H1 (cell line): ENCODE measurements around the gene CNTN5. TPM values are rescaled to one million over a fixed set of nuclear protein-coding genes. Genes with fewer than 3 reads are reported as not detected.

Experiments
- EP300 ChIP-seq, 2 experiments: IDR thresholded peaks; 1 replicate in 1 of 2; 2 replicates in 1 of 2; pipeline ENCODE4 v1.6.1; 2011 to 2012; ENCODE audit warnings: low read depth in 2 of 2, low read length in 2 of 2, mild to moderate bottlenecking in 2 of 2, borderline replicate concordance in 1 of 2, inconsistent platforms in 1 of 2, moderate library complexity in 1 of 2
- EZH2 ChIP-seq: fragments of 200-600 bp; sonication (generic); IDR thresholded peaks from 2 replicates; pipeline ENCODE4 v1.7.1; 2012; ENCODE audit warnings: low read depth, mild to moderate bottlenecking, moderate library complexity, low read length, inconsistent platforms; ENCODE audit not compliant: severe bottlenecking
- FOSL1 ChIP-seq: IDR thresholded peaks from 2 replicates; pipeline ENCODE4 v1.6.1; 2011; ENCODE audit warnings: mild to moderate bottlenecking, low read depth, low read length, moderate library complexity; ENCODE audit not compliant: insufficient read depth
- HDAC2 ChIP-seq, 2 experiments: fragments of 300-600 bp in 1 of 2; sonication (generic) in 1 of 2; IDR thresholded peaks; 2 replicates each; pipeline ENCODE4 v1.6.1; 2011 to 2012; ENCODE audit warnings: low read depth in 2 of 2, low read length in 2 of 2, mild to moderate bottlenecking in 2 of 2, moderate library complexity in 2 of 2, borderline replicate concordance in 1 of 2, inconsistent platforms in 1 of 2
- KDM1A ChIP-seq: fragments of 200-600, 300-600 bp; sonication (generic); IDR thresholded peaks from 2 replicates; pipeline ENCODE4 v1.7.1; 2016; ENCODE audit warnings: mild to moderate bottlenecking, low read length, borderline replicate concordance
- KDM5A ChIP-seq: fragments of 200-600 bp; IDR thresholded peaks from 2 replicates; pipeline ENCODE4 v1.7.1; 2012; ENCODE audit warnings: mild to moderate bottlenecking, low read length, inconsistent platforms, mixed read lengths
- POLR2AphosphoS5 ChIP-seq: IDR thresholded peaks from 2 replicates; pipeline ENCODE4 v1.6.1; 2011; ENCODE audit warnings: low read depth, low read length
- RAD21 ChIP-seq, 2 experiments: IDR thresholded peaks in 1 of 2; conservative IDR thresholded peaks in 1 of 2; 2 replicates each; pipeline ENCODE4 v1.6.1; 2011; ENCODE audit warnings: low read depth in 2 of 2, low read length in 2 of 2, improper control_type of control experiment in 1 of 2, inconsistent platforms in 1 of 2, mild to moderate bottlenecking in 1 of 2, moderate library complexity in 1 of 2
- SIRT6 ChIP-seq: IDR thresholded peaks from one replicate; pipeline ENCODE4 v1.7.1; 2012; ENCODE audit warnings: low read length, inconsistent platforms
- TAF7 ChIP-seq: optimal IDR thresholded peaks from 2 replicates; pipeline ENCODE3; 2011; ENCODE audit warnings: low read depth, mild to moderate bottlenecking, inconsistent platforms, low read length, moderate library complexity, borderline replicate concordance
- TCF12 ChIP-seq: IDR thresholded peaks from 2 replicates; pipeline ENCODE4 v1.6.1; 2011; ENCODE audit warnings: low read depth, mild to moderate bottlenecking, low read length
- ZNF274 ChIP-seq: IDR thresholded peaks from 2 replicates; pipeline ENCODE4 v1.7.0; 2012; ENCODE audit warnings: low read length, borderline replicate concordance; ENCODE audit errors: extremely low read depth
- polyA plus RNA-seq, 7 experiments: library from polyadenylated mRNA; depleted of rRNA in 3 of 7; stranded (reverse) in 5 of 7; unstranded in 2 of 7; fragments of >200 nt in 5 of 7; fragments of 200-250 nt in 2 of 7; gene quantifications; 1 replicate in 5 of 7; 2 replicates in 1 of 7; 4 replicates in 1 of 7; pipeline versions ENCODE4 v1.2.1 to v1.2.3, GENCODE V29; 2011 to 2013; ENCODE audit warnings: missing spikeins in 2 of 7, mixed read lengths in 2 of 7
- total RNA-seq: library from RNA; stranded (reverse); fragmentation: NEBNext Ultra II Directional; extraction: Animal tissue kit (Norgen Biotek cat#: 25700); gene quantifications from 2 replicates; pipeline ENCODE4 v1.2.1, GENCODE V29; 2021

The CNTN5 gene
- total and polyA plus RNA-seq, 2 of the 8 experiments (the other 6 are each of a cell fraction or from before 2014, with no cell fraction given), result not detected

DNA sequence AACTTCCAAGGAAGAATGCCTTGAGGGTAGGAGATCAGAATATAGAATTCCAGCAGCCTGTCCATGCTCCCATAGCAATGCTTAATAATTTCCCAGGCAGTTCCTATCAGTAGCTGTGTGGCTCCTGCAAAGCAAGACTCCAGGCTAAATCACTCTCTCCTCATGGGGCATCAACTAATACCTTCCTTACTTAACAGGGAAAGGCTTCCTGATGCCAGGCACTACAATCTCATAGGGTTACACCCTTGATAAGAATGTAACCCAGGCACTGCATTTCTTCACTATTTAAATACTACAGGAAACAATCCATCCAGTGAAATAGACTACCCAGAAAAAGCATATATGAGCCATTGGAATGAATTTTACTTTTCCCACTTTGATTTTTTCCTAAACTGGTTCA lies 1051.4 kb downstream of the CNTN5 start (continued):
- TF ChIP-seq KDM5A (no peak), HDAC2 (IDR thresholded peaks at IDR 0.05; ENCODE audit: borderline replicate concordance in 1 of 2, low read depth in 2 of 2, low read length in 2 of 2) (no peak), SIRT6 (no peak), TCF12 (no peak), KDM1A (no peak), EZH2 (no peak), TAF7 (no peak), ZNF274 (no peak), EP300 (IDR thresholded peaks at IDR 0.05; ENCODE audit: borderline replicate concordance in 1 of 2, low read depth in 2 of 2, low read length in 2 of 2) (no peak), POLR2AphosphoS5 (no peak), RAD21 (IDR thresholded peaks at IDR 0.05 in 1 of 2, conservative IDR thresholded peaks at IDR 0.05 in 1 of 2; ENCODE audit: low read depth in 2 of 2, low read length in 2 of 2) (no peak), FOSL1 (no peak)
